Measurements from ENCODE around the gene NSMCE4A.

NSMCE4A gene

DNA sequence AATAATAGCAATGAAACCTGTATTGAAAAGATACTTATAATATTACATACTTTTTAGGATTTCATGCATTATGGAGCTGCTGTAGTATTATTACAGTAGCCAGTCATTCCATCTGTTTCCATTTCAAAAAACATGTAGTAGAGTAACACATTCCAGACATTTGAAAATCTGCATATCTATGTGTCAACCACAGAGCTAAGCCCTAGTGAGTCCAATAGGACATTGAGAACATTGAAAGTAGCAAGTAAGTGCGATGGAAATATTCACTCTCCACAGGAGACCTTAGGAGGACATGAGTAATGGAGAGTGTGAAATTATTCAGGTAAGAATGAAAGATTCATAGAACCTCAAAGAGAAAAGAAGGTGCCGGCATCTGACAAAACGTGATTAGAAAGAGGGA is 15.3 kb downstream of the NSMCE4A start:
- TF ChIP-seq CTCF (IDR thresholded peaks at IDR 0.05) = no peak

- TF ChIP-seq CTCF (IDR thresholded peaks at IDR 0.05) = no peak
Observed at GRCh38 chr10:121956111-121957061, 18.6 kb downstream of the NSMCE4A start.

DNA sequence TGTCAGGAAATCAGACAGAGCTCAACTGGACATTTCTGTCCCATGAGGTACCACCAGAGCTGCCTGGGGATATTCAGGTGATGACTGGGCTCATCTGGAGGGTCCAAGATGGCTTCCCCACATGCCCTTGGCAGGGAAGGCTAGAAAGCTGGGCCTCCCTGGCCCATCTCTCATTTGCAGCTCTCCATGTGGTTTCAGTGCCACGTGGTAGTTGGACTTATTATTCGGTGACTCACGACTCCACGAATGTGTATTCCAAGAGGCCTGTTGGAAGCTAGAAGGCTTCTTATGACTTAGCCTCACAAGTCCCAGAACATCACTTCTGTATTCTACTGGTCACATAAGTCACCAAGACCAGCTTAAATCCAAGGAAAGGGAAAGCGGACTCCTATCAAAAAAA is 22.8 kb downstream of the NSMCE4A start:
- no peak for TF ChIP-seq CTCF (IDR thresholded peaks at IDR 0.05)

GRCh38 chr10:121949451-121949850 is 25.6 kb downstream of the NSMCE4A start:
- TF ChIP-seq CTCF (IDR thresholded peaks at IDR 0.05) = no peak

DNA sequence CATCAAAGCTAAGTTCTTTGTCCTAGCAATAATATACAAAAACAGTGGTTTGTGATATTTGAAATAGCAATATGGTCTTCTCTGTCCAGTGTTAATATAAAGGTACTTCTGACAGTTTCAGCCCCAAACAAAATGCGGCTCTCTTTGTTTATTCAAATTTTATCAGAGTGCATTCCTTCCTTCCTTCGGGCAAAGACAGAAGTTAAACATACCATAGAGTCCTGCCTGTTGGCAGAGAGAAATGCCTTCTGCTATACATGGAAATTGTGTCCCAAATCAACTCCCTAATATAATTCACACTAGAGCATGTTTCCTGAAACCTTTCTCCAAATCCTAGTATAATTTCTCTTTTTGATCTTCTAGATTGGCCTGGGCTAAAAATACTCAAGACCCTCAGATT is 26.0 kb downstream of the NSMCE4A start:
- no peak for TF ChIP-seq CTCF (IDR thresholded peaks at IDR 0.05)

DNA sequence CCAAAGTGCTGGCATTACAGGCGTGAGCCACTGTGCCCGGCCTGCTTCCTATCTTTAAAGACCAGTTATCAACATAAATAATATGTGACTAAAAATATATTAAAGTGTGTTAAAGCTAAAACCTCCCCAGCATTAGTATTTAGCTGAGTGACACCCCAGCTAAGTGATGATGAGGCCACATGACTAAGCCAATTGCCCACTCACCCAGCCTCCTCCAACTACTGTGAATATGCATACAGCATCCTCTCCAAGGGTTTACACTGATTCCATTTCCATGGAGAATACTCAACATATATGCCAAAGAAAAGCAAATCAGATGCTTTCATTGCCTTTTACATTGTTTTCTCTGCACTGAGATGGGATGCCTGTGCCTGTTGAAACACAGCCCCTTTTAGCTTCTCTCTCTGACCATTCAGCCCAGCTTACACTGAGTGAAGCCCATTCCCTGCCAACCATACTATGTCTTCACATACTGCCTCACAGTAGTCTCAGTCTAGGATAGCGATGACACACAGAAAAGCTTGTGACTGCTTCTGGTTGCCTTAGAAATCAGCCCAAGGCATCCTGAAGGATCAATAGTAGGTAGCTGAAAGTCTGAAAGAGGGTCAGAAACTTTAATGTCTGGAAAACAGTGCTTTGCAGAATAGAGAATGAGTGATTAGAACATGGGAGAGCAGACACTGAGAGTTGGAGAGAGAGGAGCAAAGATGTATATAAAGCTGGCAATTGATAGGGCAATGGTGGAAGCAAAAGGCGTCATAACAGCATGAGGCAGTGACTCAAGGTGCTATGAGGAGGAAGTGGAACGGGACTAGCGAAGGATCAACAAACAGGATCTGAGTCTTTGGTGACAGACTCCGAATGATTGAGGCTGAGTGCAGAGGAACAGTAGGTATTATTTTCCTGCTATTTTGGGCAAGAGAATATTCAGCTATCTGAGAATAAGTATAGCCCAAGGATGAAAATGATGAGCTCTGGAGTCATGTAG is 27.4 kb downstream of the NSMCE4A start:
- no peak for TF ChIP-seq CTCF (IDR thresholded peaks at IDR 0.05)

DNA sequence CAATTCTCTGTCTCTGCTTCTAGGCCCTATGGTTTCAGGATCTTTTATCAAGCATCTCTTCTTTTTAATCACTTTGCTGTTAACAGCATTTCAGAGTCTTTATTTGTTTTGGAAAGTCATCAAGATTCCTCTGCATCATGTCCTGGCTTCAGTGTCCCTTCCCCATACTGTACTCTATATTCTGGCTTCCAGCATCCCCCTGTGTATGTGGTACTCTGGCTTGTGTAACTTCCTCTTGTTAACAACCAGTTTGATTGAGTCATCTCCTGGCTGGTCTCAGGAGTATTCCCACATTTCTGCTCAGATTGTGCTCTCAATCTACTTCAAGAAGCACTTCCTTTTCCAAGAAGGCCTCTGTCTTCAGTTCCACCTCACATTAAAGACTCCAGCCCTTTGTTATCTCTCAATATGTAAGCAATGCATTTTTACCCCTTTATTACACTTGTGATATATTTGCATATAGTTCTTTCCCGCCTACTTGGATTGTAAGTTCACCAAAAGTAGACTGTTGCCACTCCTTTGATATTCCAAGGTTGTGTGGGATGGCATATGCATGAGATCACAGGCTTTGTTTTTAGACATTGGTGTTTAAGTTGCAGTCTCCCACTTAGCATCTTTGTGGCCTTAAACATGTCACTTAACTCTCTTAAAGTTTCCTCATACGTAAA is 32.1 kb downstream of the NSMCE4A start:
- no peak for TF ChIP-seq CTCF (IDR thresholded peaks at IDR 0.05)

All from LNCAP (cell line).